Mammary epithelial cell (primary cell): ENCODE data around the gene PRSS38.

Source experiments
- CTCF ChIP-seq, 2 donors: IDR thresholded peaks in 1 of 2; conservative IDR thresholded peaks in 1 of 2; 2 replicates each; pipeline ENCODE4 v1.5.1; 2011 to 2012; ENCODE audit warnings: inconsistent platforms in 2 of 2, low read length in 2 of 2, mild to moderate bottlenecking in 2 of 2, control low read depth in 1 of 2, low read depth in 1 of 2; ENCODE audit not compliant: insufficient read depth in 1 of 2; ENCODE audit errors: extremely low read depth in 1 of 2
- EZH2 ChIP-seq: IDR thresholded peaks from 2 replicates; pipeline ENCODE4 v1.6.1; 2012; ENCODE audit warnings: low read length, inconsistent platforms, borderline replicate concordance

GRCh38 chr1:227816750-227817446 is 1.4 kb downstream of the PRSS38 start:
- TF ChIP-seq CTCF (conservative IDR thresholded peaks at IDR 0.05 in 1 of 2, IDR thresholded peaks at IDR 0.05 in 1 of 2; ENCODE audit: extremely low read depth in 1 of 2, insufficient read depth in 1 of 2, low read depth in 1 of 2, low read length in 2 of 2) (no peak), EZH2 (no peak)
